ENCODE results near the gene KLHL28. TPM values are rescaled to one million over a fixed set of nuclear protein-coding genes. Genes with fewer than 3 reads are reported as not detected.

KLHL28 gene
- total and polyA plus RNA-seq, 11 donors = 2.1 to 13.5 (median 10.2) TPM

DNA sequence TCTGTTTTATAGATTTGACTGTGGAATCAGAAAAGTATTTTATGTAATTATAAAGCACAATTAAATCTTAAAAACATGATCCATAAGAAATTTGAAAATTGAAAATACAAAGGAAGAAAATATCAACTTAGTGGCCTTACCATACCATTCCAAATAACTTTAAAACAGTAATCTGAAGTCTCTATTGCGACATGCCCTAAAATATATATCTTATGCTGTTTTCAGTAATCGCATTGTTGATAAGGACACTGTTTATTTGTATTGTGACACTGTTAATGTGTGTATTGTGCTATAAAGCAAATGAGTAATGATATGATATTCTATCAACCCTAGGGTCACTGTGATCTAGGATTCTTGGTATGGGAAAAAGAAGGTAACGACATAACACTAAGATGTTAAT lies 7.0 kb downstream of the KLHL28 start:
- TF ChIP-seq, protein P1, sequence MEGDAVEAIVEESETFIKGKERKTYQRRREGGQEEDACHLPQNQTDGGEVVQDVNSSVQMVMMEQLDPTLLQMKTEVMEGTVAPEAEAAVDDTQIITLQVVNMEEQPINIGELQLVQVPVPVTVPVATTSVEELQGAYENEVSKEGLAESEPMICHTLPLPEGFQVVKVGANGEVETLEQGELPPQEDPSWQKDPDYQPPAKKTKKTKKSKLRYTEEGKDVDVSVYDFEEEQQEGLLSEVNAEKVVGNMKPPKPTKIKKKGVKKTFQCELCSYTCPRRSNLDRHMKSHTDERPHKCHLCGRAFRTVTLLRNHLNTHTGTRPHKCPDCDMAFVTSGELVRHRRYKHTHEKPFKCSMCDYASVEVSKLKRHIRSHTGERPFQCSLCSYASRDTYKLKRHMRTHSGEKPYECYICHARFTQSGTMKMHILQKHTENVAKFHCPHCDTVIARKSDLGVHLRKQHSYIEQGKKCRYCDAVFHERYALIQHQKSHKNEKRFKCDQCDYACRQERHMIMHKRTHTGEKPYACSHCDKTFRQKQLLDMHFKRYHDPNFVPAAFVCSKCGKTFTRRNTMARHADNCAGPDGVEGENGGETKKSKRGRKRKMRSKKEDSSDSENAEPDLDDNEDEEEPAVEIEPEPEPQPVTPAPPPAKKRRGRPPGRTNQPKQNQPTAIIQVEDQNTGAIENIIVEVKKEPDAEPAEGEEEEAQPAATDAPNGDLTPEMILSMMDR (IDR thresholded peaks at IDR 0.05) = no peak
- TF ChIP-seq POLR2A (IDR thresholded peaks at IDR 0.05) = no peak
- DNase-seq (no peak), ATAC-seq (no peak)
- peaks cover 0 to 22% (median 0%) of the 10 kb centered on the region in 9 donors for H3K36me3 ChIP-seq
- no peaks in the 10 kb centered on the region for H3K27me3 ChIP-seq
- no peaks in the 10 kb centered on the region for H3K9me3 ChIP-seq
- 95 to 98% (median 96%) methylated on average over 3 of the region's 3 CpGs for WGBS, 4 donors
- H3K4me1 ChIP-seq = peaks cover 0 to 40% (median 25%) of the 10 kb centered on the region in 12 donors
- no peak overlapping the region for H3K4me3 ChIP-seq
- intact Hi-C loops (cut with DNase I) = loop anchor here in 1 of 10 donors (10.0 kb wide), 1 partner anchor 50 kb away; no protein-coding TSS in a partner anchor
- no peak overlapping the region for H3K27ac ChIP-seq

DNA sequence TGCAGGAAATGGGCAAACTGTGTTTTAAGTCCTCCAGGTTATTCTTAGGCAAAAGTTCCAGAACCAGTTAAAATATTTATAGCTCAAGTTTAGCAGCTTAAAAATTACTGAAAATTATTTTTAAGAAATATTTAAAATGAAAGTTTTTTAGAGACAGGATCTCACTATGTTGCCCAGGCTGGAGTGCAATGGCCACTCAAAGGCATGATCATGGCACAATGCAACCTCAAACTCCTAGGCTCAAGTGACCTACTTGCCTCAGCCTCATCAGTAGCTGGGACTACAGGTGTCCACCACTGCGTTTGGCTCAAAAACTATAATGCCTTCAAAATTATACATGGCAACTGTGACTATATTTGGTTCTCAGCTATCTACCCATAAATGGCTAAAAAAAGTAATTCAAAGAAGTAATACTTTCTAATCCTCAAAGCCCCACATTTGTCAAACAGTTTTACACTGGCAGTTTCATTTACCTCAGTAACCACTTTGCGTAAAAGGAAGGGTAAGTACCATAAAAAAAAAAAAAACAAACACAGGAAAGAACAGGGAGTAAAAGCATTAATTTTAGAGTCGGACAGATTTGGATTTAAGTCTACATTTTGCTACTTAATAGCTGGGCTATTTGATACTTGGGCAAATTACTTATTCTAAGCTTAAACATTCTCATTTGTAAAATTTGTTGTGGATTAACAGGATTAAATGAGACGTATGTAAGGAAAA lies 9.2 kb downstream of the KLHL28 start:
- no peak overlapping the region for H3K27ac ChIP-seq
- H3K27me3 ChIP-seq = no peaks in the 10 kb centered on the region
- no peak for DNase-seq
- no peak overlapping the region for H3K4me3 ChIP-seq
- no peak for ATAC-seq
- peaks cover 0 to 26% (median 4%) of the 10 kb centered on the region in 9 donors for H3K36me3 ChIP-seq
- 85 to 88% (median 86%) methylated on average over 4 of the region's 4 CpGs for WGBS, 4 donors
- H3K9me3 ChIP-seq = peaks cover 0 to 3% (median 0%) of the 10 kb centered on the region in 12 donors
- TF ChIP-seq, protein P1 (IDR thresholded peaks at IDR 0.05) = no peak
- no peak for TF ChIP-seq POLR2A (IDR thresholded peaks at IDR 0.05)
- intact Hi-C loops (cut with DNase I) = loop anchor here in 1 of 10 donors (10.0 kb wide), 1 partner anchor 48 kb away; no protein-coding TSS in a partner anchor
- peaks cover 0 to 25% (median 9%) of the 10 kb centered on the region in 12 donors for H3K4me1 ChIP-seq

DNA sequence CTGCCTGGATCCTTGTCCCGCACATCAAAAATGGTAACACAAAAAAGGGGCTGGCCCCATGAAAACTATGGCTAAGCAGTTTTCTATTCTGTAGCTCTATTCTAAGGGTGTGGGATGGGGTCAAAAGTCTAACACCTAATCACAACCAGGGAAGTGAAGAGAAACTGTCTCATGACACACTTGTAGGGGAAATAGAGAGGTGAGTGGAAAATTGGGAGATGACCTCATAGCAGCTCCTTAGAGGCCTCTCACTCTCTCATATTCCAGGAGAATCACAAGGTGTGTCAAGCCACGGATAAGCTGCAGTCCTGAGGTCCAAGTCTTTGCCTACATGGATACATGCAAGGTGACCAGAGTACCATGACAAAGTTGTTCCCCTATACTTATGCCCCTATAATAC lies 10.7 kb downstream of the KLHL28 start:
- intact Hi-C loops (cut with DNase I) = loop anchor here in 1 of 10 donors (10.0 kb wide), 1 partner anchor 46 kb away; no protein-coding TSS in a partner anchor
- Histone ChIP-seq H3K4me1 (peaks cover 0 to 24% (median 5%) of the 10 kb centered on the region in 12 donors), H3K27ac (no peak overlapping the region), H3K27me3 (no peaks in the 10 kb centered on the region), H3K9me3 (peaks cover 0 to 12% (median 0%) of the 10 kb centered on the region in 12 donors), H3K36me3 (peaks cover 0 to 26% (median 4%) of the 10 kb centered on the region in 9 donors), H3K4me3 (no peak overlapping the region)
- 71 to 82% (median 77%) methylated on average over 2 of the region's 2 CpGs for WGBS, 4 donors
- ATAC-seq = peak in 1 of 4 donors; percentile 13
- no peak for DNase-seq
- TF ChIP-seq, protein P1 (IDR thresholded peaks at IDR 0.05) = no peak

DNA sequence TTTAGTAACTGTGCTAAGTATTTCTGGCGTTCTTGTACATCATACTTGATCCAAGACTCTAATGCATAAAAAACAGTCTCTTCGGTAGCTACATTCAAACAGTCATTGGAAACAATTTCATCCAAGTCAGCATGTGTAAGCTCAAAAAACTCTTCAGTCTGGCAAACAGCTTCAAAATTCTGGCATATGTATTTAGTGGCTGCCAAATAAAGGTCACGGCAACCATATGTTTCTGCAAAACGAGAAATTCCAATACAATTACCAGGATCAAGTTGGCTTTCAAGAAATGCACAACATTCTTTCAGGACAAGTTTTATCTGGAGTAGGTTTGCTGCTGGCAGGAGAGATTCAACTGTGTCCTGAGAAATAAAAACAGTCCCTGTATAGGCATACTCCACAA lies 16.5 kb downstream of the KLHL28 start:
- Histone ChIP-seq H3K27me3 (no peaks in the 10 kb centered on the region), H3K36me3 (peaks cover 0 to 70% (median 50%) of the 10 kb centered on the region in 9 donors), H3K4me3 (no peak overlapping the region), H3K27ac (no peak overlapping the region), H3K4me1 (no peaks in the 10 kb centered on the region), H3K9me3 (peaks cover 0 to 12% (median 0%) of the 10 kb centered on the region in 12 donors)
- DNase-seq (no peak), ATAC-seq (no peak)
- 83 to 91% (median 87%) methylated on average over 4 of the region's 4 CpGs for WGBS, 4 donors
- intact Hi-C loops (cut with DNase I) = no loop called here
- TF ChIP-seq, protein P1 (IDR thresholded peaks at IDR 0.05) = no peak
- no peak for TF ChIP-seq POLR2A (IDR thresholded peaks at IDR 0.05)

All from heart left ventricle (tissue), 16 donors.